Subcutaneous adipose tissue (tissue), 4 donors: ENCODE data around the gene C4A. TPM values are rescaled to one million over a fixed set of nuclear protein-coding genes. Genes with fewer than 3 reads are reported as not detected.
"Not testable (repeated sequence)": the region's sequence is repeated elsewhere in the genome, so short reads cannot be mapped to it uniquely, and the experiment has no call there.

Experiments used
- total RNA-seq, 4 donors: library from RNA; depleted of rRNA; stranded (reverse); fragments of >200 nt; gene quantifications; one replicate each; pipeline ENCODE4 v1.1.0, GENCODE V29; 2016
- TF ChIP-seq, protein P1 (sequence below): fragments of 450-650 bp; IDR thresholded peaks from one replicate; pipeline ENCODE4 v1.5.1; 2016; ENCODE audit warnings: low read depth, mild to moderate bottlenecking, control low read depth, antibody characterized with exemption, moderate library complexity

C4A gene
- total RNA-seq, 4 donors from 2014 or later = 5.1 to 17.2 (median 13.5) TPM

DNA sequence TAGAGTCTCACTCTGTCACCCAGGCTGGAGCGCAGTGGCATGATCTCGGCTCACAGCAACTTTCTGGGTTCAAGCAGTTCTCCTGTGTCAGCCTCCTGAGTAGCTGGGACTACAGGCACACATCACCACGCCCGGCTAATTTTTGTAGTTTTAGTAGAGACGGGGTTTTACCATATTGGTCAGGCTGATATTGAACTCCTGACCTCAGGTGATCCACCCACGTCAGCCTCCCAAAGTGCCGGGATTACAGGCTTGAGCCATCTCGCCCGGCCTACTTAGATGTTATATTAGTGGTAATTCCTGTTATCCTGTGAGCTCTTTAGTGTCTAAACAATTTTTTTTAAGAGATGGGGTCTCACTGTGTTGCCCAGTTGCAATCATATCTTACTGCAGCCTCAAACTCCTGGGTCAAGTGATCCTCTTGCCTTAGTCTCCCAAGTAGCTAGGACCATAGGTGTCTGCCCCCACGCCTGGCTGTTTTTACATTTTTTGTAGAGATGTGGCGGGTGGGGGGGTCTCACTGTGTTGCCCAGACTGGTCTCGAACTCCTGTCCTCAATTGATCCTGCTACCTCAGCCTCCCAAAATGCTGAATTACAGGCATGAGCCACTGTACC lies 3.9 kb upstream of the C4A start:
- TF ChIP-seq, protein P1, sequence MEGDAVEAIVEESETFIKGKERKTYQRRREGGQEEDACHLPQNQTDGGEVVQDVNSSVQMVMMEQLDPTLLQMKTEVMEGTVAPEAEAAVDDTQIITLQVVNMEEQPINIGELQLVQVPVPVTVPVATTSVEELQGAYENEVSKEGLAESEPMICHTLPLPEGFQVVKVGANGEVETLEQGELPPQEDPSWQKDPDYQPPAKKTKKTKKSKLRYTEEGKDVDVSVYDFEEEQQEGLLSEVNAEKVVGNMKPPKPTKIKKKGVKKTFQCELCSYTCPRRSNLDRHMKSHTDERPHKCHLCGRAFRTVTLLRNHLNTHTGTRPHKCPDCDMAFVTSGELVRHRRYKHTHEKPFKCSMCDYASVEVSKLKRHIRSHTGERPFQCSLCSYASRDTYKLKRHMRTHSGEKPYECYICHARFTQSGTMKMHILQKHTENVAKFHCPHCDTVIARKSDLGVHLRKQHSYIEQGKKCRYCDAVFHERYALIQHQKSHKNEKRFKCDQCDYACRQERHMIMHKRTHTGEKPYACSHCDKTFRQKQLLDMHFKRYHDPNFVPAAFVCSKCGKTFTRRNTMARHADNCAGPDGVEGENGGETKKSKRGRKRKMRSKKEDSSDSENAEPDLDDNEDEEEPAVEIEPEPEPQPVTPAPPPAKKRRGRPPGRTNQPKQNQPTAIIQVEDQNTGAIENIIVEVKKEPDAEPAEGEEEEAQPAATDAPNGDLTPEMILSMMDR = no peak

DNA sequence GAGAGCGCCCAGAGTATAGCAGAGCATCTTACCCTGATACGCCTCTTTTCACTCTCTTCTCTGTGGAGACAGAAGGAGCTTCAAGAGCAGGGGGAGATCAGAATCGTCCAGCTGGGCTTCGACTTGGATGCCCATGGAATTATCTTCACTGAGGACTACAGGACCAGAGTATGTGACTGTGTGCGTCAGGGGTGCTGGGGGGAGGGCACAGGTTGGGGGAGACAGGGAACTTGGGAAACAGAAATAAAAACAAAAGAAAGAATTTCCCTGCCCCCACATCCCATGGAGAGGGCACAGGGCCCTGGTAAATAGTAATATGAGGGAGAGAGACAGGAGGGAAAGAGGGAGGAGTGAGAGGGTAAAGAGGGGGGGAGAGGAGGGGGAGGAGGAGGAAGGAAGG lies 3.0 kb upstream of the C4A start:
- TF ChIP-seq, protein P1 = no peak

DNA sequence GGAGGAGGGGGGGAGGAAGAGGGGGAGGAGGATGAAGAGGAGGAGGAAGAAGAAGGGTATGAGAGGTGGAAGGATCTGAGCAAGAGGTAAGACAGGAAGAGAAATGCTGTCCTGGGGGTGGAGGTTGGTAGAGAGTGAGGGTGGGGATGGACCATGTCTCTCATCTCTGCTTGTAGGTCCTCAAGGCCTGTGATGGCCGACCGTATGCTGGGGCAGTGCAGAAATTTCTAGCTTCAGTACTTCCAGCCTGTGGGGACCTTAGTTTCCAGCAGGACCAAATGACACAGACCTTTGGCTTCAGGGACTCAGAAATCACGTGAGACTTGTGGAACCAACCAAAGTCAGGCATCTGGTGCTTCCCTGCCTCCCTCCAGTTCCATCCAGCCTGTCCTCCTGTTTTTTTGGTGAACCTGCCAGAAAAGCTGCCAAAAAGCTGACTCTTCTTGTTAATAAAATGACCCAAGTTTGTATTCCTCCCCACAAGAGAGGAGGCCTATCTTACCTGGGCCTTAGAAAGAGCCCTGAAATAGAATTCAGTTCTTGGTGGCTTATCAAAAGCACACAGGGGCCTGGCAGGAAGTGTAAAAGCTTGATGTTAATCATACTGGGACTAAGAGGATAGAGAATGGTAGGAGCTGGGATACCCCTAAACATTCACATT lies 2.5 kb upstream of the C4A start:
- TF ChIP-seq, protein P1 = no peak

DNA sequence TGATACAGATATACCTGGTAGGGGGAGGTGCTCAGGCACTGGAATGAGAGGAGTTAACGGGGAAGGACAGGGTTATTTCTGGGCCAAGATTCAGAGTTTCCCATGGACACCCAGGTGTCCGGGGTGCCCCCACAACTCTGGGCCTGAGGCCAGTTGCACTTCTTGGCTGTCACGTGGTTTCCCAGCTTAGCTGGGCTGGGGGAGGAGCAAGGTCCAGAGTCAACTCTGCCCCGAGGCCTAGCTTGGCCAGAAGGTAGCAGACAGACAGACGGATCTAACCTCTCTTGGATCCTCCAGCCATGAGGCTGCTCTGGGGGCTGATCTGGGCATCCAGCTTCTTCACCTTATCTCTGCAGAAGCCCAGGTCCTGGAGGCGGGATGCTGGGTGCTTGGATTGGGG lies 32.7 kb downstream of the C4A start, which contains the start of gene C4B:
C4B (plus strand) TSS at position 249 of the 400 bp plus-strand sequence; CDS start at position 300, 51 bp downstream.
- TF ChIP-seq, protein P1 = not testable (repeated sequence)

DNA sequence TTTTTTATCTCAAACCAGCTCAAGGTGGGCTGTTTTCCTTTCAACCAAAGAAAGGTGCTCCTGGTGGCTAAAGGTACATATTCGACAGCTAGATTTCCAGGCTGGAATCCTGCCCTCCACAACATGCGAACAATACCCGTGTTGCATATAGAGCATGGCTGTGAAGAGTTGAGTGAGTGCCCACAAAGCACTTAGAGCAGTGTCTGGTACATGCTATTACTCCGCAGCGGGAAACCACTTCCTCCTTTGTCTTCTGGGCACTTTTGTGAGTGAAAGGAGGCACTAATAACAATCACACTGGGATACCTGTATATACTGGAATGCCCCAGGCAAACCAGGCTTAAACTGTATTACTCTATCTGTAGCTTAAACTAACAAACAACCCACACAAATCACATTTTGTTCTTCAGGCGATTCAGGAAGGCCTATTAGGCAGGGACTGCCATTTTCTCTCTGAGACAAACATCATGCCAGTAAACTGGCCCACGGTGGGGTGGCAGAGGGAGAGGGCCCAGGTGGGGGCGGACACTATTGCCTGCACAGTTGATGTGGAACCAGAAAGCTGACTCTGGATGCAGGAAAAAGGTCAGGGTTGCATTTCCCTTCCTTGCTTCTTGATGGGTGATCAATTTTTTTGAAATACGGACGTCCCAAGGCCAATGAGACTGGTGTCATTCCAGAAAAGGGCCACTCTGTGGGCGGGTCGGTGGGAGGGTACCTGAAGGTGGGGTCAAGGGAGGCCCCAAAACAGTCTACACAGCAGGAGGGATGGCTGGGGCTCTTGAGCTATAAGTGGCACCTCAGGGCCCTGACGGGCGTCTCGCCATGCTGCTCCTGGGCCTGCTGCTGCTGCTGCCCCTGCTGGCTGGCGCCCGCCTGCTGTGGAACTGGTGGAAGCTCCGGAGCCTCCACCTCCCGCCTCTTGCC lies 56.0 kb downstream of the C4A start, which contains the start of gene CYP21A2:
CYP21A2 (plus strand) TSS at position 818 of the 927 bp plus-strand sequence; CDS start at position 826, 8 bp downstream.
- TF ChIP-seq, protein P1 = not testable (repeated sequence)

DNA sequence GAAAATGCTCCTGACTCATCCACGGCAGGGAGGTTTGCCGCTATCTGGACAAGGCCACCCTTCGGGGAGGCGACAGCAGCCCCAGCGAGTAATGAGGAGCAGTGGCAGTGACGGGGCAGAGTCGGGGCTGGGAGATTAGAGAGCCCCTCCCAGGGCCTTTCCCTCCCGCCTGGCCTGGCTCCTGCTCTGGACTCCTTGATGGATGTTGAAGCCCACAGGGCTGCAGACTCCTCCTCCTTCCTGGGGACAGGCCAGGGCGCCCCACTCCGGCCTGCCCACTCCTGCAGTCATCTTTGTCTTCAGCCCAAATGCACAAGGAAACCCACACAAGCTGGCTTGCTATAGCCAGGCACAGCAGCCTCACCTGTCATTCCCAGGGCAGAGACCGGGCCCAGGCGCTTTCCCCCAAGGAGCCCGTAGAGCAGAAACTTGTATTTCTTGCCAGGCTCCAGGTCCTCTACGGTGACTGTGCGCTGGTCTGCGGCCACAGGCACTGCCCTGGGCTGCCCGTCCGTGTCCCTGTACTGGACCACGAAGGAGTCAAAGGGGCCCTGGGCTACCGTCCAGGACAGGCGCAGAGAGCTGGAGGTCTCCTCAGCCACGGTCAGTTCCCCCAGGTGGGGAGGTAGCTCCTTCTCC lies 64.1 kb downstream of the C4A start:
- TF ChIP-seq, protein P1 = no peak
